Activated CD4-positive, alpha-beta T cell treated with anti-CD3 and anti-CD28 coated beads, Interleukin-2, amount 50 U/mL, for 1 hour (primary cell): ENCODE results near the gene SH3RF1.

Source experiments
- DNase-seq: peaks from one replicate; pipeline ENCODE4 v3.0.0-alpha.2; 2020

The SH3RF1 gene

GRCh38 chr4:169274033-169274432 is 3.3 kb upstream of the SH3RF1 start:
- no peak for DNase-seq

- no peak for DNase-seq
Measured at GRCh38 chr4:169272265-169272886, 1.6 kb upstream of the SH3RF1 start.

DNA sequence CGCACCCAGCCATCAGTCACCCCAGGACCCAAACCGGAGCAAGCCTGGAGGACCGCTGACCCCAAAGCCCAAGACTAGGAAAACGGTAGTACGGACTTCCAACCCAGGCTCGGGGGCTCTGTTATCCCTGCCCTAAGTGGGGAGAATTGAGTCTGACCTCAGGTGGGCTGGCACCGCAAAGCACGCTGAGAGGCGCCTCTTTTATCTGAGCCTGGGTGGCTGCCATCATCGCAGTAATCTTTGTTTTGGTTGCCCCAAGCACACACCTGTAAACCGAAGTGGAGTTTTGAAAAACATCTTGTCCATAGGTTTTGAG is 894 bp upstream of the SH3RF1 start:
- DNase-seq: no peak

DNA sequence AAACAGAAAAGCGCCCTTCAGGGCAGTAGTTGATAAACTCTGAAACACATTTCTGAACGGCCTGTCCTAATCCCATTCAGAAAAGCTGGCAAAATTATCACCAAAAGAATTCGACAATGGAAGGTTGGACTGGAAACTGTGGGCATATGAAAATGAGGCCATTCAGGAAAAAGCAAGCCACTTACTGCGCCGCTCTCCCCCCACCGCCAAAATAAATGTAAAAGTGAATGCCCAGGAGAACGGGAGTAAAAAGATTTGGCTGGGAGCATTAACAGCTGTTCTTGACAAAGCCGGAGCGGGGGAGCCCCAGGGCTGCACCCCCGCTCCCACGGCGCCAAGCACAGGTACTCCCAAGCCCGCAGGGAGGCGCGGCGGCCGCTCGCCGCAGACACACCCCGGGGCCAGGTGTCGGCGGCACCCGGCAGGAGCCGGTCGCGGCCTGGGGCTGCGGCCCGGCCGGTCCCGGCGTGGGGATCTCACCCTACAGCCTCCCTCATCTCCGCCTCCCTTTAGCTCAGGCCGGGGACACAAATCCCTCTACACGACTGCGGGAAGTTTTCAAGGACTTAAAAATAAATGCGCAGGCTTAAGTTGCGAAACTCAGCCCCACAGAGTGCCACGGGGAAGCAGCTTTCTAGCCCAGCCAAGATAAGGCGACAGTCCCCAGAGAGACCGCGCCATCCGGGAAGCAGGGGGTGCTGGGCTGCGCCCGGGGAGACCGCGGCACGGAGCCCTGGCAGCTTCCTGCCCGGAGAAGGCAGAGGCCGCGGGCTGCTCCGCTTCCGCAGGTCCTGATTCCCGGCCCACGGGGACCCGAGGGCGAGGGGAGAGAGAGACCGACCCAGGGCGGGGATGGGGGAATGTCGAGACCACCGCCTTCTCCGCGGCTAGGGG is 593 bp downstream of the SH3RF1 start:
- DNase-seq: no peak

GRCh38 chr4:169268951-169269760 is 1.6 kb downstream of the SH3RF1 start:
- no peak for DNase-seq

DNA sequence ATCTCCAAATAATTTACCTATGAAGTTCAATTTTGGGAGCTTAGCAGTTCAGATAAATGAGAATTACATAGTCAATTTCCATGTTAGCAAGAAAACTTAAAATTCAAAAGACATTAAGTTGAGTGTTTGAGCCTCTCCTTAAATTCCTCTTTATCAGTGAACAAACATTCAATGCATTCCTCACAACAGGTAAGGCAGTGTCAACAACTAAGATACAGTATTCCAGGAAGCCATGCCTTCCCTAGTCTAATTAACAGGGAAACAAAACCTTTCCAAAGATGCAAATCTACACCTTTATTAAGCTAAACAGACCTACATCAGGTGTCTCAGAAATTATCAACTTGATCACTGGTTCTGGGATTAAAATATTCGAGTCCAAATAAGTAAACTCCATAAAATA is 3.7 kb downstream of the SH3RF1 start:
- no peak for DNase-seq

DNA sequence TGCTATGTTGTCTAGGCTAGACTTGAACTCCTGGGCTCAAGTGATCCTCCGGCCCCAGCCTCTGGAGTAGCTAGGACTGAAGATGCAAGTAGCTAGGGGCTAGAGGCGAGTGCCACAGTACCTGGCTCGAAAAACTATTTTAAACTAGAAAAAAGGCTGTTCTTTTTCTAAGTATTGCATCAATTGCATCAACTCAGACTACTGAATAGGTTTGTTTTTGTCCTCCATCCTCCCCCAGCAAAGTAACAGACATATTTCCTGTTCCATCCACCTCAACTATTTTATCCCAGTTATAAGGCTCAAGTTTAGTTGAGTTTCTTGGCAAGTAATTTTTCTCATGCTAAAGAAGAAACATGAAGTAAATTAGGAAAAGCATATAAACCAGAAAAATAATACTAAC is 4.1 kb downstream of the SH3RF1 start:
- no peak for DNase-seq

GRCh38 chr4:169266081-169266480 is 4.7 kb downstream of the SH3RF1 start:
- DNase-seq: no peak

GRCh38 chr4:169263791-169264392 is 6.9 kb downstream of the SH3RF1 start:
- DNase-seq: no peak

DNA sequence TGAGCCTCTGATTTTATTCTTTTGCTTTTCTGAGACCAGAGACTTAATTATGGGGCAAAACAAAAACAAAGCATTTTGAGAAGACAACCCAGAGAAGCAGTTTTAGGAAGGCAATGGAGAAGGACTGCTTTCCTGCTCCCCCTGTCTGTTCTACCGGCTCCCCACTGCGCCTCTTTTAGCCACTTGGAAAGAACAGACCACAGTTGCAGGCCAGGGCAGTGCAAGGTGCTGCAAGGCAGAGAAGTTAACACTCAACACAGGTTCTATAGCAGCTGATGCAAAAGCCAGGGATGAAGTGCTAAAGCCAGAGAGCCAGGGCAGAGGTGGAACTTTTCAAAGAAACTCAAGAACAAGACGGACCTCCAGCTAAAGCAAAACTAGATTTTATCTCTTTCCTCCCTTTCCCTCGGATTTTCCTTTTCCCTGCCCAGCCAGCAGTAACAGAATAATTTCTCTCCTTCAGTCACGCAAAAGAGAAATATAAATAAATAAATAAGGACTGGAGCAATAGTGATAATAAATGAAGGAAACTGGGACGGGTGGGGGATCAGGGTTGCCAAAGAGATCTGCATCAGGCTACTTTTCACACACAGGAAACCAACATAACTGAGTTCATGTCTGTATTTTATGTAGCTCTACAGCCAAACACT is 10.4 kb downstream of the SH3RF1 start:
- DNase-seq: no peak

GRCh38 chr4:169259271-169259670 is 11.5 kb downstream of the SH3RF1 start:
- no peak for DNase-seq

GRCh38 chr4:169258141-169258540 is 12.6 kb downstream of the SH3RF1 start:
- DNase-seq: no peak

- DNase-seq: no peak
Measured at GRCh38 chr4:169256856-169257761, 13.6 kb downstream of the SH3RF1 start.

GRCh38 chr4:169256101-169256612 is 14.6 kb downstream of the SH3RF1 start:
- DNase-seq: no peak

GRCh38 chr4:169254546-169254983 is 16.2 kb downstream of the SH3RF1 start:
- no peak for DNase-seq

- DNase-seq: no peak
Measured at GRCh38 chr4:169253904-169254303, 16.9 kb downstream of the SH3RF1 start.

DNA sequence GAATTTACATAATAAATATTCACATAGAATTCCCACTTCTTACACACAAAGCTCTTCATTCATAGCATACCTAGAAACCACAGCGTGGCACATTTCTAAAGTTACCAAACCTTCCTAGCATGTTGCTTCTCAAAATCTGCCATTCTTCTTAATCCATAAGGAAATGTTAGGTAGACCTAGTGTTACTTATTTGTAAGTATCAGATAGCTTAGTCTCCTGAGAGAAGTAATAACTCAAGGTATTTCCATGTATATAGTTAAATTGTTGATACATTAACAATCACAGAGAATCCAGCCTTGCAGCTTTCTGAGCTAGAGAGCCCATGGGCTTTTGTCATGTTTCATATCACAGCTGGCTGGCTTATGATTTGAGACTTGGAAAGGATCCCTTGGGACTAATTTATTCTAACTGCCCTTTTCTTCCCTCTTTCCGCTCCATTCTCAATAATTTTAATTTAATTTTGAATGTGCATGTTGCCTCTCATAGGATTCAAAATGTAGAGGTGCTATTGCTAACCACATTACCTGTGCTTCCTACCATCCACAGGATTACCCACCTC is 17.6 kb downstream of the SH3RF1 start:
- no peak for DNase-seq

DNA sequence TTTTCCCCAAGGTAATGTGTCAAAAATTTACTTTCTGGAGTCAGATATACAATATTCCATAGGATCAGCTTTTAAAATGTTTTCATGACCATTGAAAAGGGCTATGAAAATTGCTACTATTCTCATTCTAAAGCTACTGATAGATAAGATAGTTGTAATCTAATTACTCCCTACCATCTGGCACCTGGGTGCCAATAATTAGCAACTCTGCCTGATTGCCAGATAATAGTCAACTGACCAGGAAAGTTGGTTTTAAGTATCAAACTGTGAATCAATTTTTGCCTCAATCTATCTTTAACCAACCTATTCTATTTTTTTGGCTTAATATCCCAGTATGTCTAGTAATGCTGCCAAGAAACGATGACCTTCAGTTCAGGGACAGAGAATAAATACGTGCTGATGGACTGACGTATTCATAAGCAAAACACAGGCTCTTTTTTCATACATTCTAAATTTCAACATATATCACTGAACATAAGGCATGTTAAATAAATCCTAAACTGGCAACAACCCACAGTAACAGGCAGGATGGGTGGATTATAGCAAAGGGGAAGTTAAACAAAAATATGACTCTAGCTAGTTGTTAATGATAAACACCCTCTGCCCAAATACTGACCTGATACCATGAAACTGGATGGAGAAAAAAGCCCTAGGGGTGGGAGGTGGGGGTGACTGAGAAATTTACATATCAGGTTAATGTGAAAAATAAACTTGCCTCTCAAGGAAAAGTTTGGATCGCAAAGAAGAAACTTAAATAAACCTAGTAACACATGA is 18.2 kb downstream of the SH3RF1 start:
- DNase-seq: no peak

GRCh38 chr4:169251291-169252235 is 19.2 kb downstream of the SH3RF1 start:
- DNase-seq: no peak
